HG03378 (cell line): ENCODE measurements around the gene TCL1B.

Experiments
- ATAC-seq: cut with Tn5 transposase; IDR thresholded peaks from one replicate; pipeline ENCODE4 v1.9.1; 2021; ENCODE audit warnings: mild to moderate bottlenecking, moderate library complexity; ENCODE audit not compliant: unreplicated experiment

Gene TCL1B

DNA sequence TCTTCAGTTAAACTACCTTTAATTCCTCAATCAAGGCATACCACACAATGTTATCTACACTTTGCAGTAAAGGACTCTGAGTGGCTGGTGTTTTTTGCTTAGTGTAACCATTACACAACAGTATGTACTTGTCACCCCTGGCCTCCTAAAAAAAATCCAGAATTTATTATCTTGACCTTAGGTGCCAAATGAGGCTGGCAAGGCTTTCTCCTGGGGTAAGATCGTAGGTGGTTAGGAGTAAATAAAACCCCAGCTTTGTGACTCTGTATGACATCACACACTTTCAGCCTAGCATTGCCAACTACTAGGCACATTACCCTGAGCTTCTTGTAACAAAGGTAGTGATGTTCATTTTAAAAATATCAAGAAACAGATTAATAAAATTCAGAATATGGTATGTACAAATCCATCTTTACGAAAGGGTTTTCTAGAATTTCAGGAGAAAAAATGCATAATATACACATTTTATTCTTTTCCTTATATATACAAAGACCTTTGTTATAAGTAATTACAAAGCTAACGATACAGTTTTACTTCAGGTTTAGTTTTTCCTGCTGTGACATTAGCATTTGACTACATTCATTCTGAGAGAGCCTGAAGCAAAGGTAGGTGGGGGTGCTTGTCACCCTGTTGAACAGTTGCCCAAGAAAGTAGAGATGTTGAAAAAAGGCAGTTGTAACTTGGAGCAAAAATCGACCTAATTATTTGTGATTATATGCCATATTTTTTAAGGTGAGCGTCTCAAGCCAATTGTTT is 14.2 kb downstream of the TCL1B start:
- no peak for ATAC-seq

DNA sequence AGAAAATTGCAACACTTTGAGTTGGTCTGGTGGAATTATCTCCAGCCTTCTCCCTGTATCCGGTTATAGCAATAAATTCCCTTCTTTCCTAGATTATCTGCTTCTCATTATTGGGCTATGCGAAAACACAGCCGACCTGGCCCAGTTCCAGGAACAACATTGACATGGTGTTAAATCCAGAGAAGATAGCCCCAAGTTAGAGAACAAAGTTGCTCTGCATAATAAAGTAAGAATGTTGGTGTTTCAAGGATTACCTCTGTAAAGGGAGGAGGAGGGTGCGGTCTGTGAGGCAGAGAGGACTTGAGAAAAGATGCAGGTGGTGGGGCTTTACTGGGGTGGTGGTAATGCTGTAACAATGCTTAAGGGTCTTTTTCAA is 15.6 kb downstream of the TCL1B start:
- ATAC-seq, result no peak

DNA sequence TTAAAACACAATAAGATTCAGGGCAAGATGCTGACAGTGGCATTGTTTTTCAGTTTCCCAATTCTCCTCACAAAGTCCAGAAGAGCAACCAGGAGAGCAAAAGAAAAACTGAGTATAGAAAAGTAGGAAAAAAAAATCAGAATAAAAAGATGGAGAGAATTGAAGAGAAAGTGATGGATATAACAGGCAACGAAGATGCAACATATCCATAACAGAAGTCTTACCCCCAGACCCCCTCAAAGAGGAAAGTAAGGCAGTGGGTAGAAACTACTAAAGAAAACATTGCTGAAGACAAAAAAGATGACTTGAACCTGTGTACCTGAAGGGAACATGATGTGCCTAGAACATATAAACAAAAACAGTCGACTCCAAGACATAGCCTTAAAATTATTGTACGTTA is 17.1 kb downstream of the TCL1B start:
- ATAC-seq, result no peak

DNA sequence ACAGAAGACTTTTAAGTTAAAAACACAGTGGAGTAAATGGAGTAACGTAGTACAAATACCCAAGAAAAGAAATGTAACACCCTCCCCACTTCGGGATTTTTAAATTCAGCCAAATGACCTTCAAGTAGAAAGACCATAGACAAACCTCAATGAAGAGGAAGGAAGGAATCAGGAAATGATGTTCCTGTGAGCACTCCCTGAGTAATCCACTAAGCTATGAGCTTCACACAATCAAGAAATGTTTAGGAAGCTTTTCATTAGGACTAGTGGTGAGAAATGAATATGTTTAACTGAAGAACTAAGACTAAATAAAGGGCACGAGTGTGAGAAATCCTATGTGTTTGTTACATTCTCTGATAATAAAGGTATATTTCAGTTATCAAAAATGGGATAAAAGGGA is 17.6 kb downstream of the TCL1B start:
- no peak for ATAC-seq

DNA sequence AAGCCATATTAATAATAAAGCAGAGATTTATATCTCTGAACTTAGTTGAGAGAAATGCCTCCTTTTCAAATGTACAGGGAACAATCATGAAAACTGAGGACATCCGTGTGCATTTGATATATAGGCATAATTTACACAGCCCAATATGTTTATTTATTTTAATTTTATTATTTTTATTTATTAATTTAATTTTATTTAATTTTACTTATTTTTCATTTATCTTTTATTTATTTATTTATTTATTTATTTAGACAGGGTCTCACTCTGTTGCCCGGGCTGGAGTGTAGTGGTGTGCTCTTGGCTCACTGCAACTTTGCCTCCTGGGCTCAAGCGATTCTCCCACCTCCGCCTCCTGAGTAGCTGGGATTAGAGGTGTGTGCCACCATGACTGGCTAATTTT is 19.3 kb downstream of the TCL1B start:
- ATAC-seq, result no peak

DNA sequence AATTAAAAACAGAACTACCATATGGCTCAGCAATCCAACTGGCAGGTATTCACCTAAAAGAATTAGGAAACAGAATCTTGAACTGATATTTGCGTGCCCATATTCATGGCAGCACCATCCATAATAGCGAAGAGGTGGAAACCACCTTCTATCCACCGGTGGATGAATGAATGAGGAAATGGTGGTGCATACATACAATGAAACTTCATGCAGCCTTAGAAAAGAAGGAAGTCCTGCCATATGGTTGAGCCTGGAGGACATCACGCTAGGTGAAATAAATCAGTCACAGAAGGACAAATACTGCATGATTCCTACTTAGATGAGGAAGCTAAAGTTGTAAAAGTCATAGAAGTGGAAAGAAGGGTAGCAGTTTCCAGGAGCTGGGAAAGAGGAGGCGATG is 21.1 kb downstream of the TCL1B start:
- no peak for ATAC-seq

DNA sequence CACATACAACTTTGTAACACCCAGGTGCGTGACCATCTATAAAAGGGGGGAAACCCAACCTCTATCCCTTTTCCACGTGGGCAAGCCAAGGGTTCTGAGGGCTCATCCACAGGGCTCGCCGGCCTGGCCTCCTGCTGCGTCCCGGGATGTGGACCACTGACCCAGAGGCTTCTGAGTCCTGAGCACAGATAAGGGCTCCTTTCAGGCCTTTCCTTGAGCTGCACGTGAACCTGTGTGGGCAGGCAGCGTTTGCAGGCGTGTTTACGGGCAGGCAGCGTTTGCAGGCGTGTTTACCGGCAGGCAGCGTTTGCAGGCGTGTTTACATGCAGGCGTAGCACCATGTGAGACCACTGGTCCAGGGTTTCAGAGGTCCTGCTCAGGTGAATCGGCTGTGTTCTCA is 23.9 kb downstream of the TCL1B start:
- ATAC-seq, result no peak

DNA sequence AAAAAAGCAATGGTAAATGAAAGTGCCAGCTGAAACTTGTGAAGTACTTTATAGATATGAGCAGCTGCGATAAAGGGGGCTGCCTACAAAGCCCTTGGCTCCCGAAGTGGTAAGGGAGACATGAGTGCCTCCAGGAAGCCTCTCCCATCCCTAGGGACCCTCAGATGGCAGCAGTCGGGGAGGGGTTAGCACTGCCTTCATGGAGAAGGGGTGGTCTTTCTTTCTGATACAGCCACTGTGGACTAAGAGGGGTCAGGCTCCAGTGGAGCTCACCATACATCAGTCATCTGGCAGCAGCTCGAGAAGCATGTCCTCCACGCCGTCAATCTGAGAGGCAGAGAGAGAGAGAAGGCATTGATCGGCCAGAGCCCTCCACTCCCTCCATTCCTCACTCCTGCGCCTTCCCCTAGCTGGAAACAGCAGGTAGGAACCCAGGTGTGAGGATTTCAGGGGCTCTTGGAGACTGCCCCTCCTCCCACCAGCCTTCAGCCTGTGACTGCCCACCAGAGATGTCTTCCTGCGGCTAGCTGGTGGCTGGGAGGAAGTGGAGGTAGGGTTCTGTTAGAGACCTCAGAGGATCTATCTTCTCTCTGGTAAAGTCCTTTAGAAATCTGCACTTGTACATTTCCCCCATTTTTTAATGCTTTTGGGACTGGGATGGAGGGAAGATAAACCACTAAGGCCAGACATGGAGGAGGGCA is 25.4 kb downstream of the TCL1B start:
- no peak for ATAC-seq

DNA sequence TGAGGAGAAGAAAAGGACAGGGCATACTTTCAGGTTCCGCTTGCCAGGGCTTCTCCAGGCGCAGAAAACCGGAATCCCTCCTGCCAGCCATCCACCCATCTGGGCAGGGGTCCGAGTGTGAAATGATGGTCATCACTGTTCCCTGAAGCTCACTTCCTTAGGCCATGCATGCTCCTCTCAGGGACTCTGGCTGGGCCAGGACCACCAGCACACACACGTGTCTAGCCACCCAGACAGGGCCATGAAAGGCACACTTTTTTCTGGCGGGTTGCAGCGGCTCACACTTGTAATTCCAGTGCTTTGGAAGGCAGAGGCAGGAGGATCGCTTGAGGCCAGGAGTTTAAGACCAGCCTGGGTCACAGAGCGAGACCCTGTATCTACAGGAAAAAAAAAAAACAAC is 26.2 kb downstream of the TCL1B start:
- no peak for ATAC-seq

DNA sequence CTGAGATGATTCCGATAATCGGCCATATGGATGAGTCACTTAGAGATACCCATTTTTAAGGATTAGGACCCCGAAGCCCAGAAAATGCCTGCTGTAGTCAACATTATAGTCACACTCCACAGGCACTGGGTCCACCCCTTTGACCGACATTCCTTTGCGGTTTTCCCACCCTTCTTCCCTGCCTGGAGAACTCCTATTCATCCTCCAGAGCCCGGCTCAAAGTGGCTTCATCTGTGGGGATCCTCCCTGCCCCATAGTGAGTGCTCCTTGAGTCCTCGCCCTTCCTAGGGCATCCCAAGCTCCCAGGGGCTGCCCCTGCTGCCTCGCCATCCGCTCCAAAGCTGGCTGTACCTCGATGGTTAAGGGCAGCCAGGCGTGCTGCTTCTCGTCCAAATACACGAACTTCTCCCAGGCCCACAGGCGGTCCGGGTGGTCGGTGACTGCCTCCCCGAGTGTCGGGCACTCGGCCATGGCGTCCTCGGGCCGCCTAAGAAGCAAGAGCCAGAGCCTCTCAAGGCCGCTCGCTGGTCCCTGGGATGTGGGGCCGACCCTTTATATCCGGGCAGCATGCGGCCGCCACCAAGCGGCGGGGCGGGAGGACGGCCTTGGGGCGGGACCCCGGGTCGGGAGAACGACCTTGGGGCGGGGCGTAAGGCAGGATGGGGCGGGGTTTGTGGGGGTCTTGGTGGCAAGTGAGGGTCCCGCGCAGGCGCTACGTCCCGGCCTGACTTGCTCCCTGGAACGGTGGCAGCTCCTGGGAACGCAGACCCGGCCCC is 27.6 kb downstream of the TCL1B start, which contains the start of gene TCL1A:
Gene TCL1A (minus strand): TSS at position 530 of the 776 bp plus-strand sequence. CDS start 59 bp downstream, at position 471.
- ATAC-seq, result peak; percentile 63

DNA sequence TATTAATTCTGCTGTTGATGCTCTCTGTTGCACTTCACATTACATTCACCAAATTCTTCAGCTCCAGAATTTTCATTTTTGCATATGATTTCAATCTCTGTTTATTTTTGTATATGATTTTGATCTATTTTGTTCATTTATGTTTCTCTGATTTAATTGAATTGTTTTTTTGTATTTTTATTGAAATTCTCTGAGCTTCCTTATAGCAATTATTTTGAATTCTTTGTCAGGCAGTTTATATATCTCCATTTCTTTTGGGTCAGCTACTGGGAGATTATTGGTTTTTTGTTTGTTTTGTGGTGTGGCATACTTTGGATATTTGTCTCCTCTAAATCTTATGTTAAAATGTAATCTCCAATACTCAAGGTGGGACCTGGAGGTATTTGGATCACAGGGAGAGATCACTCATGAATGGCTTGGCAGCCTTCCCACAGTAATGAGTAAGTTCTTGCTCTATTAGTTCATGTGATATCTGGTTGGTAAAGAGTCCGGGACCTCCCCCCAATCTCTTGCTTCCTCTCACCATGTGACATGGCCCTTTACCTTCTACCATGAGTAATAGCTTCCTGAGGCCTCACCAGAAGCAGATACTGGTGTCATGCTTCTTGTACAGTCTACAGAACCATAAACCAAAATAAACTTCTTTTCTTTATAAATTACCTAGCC is 36.4 kb downstream of the TCL1B start:
- ATAC-seq, result no peak

DNA sequence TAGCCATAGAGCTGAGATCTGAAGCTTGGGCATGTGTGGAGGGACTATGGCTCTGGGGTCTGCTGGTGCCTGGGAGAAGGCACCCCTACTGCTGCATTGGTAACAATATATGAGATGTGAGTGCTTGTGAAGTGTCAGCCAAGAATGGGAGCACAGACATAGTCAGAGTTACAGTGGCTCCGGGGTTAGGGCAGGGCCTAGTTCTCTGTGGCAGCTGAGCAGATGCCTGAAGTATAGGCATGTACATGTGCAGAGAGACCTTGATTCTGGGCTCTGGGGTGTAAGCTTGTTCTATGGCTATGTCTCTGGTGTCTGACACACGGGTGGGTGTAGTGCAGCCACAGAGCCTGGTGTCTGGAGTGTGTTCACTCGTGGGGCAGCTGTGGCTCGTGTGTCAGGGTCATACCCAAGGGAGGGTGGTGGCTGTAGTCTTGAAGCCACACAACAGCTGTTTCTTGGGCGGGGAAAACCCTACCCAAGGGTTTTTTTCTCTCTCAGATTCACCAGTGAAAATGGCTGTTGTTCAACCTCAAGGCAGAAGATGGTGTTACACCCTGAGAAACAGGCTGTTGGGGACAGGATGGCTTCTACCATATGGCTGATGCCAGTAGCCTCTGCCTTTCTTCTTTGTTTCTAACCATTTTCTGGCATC is 39.6 kb downstream of the TCL1B start:
- ATAC-seq, result peak; percentile 83

DNA sequence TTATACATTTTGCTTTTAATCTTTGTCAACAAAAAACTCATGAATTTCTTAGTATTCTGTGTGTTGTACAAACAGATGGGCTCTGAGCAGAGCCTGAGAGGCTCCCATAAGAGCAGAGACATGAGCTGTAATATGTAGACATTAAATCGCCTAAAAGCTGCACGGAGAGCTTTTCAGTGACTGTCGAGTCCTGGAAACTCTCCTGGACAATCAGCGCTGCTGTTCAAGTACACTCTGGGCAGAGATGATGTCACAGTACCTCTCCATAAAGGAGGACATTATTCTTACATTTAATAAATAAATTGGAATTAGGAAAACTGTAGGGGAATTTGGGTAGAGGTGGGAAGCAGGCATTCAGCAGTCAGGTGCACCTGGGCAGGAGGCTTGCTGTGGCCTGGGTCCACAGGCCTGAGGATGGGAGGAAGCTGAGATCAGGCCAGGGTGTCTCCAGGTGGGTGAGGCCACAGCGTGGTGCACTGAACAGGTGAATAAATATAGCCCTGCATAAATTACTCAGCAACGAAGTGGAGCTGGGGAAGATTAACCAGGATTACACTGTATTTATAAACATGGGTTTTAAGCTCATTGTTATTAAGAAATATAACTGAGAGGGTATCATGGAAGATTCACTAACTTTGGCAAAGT is 41.0 kb downstream of the TCL1B start:
- no peak for ATAC-seq

DNA sequence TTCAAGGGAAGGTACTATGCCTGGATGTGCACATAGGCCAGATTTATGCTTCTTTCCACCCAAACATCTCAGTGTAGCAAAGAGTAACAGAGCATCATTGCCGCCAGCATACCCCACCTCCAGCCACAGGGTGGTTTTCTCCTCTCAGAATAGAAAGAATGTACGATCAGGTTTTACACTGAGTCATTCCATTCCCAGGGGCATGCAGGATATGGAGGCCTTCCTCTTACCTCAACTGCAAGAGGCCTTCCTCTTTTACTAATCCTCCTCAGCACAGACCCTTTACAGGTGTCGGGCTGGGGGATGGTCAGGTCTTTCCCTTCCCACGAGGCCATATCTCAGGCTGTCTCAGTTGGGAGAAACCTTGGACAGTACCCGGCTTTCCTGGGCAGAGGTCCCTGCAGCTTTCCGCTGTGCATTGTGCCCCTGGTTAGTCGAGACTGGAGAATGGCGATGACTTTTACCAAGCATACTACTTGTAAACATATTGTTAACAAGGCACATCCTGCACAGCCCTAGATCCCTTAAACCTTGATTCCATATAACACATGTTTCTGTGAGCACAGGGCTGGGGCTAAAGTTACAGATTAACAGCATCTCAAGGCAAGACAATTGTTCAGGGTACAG is 43.3 kb downstream of the TCL1B start:
- ATAC-seq, result peak; percentile 65

DNA sequence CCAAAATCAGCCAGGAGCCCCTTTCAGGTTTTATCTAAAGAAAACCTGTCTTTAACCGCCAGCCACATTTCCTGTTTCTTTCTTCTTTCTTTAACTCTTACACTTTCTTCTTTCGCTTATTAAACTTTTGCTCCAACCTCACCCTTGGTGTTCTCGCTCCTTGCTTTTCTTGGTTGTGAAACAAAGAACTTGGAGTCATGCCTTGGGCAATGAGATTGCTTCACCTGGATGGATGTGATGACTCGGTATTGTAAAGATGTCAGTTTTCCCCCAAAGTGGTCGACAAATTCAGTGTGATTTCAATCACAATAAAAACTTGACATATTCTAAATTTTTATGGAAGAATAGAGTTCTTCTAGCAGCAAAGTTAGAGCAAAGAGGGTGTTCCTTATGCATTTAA is 43.9 kb downstream of the TCL1B start:
- no peak for ATAC-seq

DNA sequence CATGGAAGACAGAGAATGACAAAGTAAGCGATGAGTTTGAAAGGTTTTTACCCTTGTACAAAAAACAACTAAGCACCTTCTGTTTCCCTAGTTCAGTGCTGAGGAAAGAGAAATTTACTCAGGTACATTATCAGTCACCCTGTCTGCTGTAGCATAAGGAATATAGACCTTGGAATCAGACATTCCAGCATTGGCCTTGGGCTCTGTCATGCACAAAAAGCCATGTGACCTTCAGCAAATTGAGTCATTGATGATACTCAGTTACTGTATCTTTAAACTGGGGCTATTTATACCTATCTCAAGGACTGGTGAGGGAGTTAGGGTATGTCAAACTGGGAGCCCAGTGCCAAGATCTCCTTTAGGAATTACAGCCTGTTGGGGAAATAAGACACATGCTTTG is 47.0 kb downstream of the TCL1B start:
- ATAC-seq, result no peak

DNA sequence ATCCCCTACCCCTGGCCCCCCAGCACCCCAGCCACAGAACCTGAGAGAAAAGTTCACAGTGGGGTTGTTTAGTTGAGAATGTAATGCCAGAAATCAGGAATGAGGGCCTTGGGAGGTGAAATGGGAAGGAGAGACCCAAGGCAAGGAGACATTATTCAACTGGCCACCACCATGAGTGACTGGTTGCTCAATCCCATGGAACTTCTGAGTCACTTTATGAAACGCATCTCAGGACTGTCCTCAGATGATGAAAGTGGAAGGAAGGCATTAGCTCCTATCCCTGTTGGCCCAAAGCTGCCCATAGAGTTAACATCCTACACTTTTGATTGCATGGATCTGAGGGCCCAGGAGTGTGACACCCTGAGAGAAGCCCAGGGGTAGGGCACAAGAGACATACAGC is 53.1 kb downstream of the TCL1B start:
- no peak for ATAC-seq

DNA sequence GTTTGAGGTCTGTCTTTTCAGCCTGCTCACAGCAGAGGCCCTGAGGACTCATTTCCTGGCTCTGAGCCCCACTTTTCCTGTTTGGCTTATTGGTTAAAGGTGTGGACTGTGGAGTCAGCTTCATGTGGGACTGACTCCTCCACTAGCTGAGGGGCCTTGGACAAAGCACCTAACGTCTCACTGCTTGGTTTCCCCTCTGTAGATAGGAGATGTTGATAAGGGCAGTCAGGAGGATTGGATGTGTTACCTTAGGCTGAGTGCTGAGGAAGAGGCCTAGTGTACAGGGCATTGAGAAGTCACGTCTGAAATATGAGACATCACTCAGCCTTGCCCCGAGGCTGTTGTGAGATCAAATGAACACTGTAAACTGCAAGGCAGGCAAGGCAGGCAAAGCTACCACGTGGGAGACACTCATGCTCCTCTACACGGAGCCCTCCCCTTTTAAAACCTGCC is 54.8 kb downstream of the TCL1B start:
- no peak for ATAC-seq

DNA sequence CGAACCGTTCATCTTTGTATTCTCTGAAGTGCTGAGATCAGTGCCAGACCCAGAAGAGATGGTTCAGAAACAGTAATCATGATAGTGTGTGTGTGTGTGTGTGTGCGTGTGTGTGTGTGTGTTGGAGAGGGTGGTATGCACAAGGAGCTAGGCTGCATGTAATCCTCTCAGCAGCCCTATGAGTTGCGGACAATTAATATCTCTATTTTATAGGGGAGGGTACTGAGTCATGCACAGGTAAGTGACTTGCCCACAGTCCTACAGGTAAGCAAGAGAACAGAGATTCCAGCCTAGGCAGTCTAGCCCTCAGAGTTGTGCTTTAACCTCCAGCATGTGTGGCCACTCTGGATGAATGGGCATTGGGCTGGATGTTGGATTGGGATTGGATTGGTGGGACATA is 55.6 kb downstream of the TCL1B start:
- ATAC-seq, result no peak
